ENCODE results near the gene ARHGAP28.

GRCh38 chr18:6954501-6954900 is 225.0 kb downstream of the ARHGAP28 start:
- TF ChIP-seq, protein P1, sequence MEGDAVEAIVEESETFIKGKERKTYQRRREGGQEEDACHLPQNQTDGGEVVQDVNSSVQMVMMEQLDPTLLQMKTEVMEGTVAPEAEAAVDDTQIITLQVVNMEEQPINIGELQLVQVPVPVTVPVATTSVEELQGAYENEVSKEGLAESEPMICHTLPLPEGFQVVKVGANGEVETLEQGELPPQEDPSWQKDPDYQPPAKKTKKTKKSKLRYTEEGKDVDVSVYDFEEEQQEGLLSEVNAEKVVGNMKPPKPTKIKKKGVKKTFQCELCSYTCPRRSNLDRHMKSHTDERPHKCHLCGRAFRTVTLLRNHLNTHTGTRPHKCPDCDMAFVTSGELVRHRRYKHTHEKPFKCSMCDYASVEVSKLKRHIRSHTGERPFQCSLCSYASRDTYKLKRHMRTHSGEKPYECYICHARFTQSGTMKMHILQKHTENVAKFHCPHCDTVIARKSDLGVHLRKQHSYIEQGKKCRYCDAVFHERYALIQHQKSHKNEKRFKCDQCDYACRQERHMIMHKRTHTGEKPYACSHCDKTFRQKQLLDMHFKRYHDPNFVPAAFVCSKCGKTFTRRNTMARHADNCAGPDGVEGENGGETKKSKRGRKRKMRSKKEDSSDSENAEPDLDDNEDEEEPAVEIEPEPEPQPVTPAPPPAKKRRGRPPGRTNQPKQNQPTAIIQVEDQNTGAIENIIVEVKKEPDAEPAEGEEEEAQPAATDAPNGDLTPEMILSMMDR (IDR thresholded peaks at IDR 0.05) = no peak
- TF ChIP-seq POLR2AphosphoS5 (IDR thresholded peaks at IDR 0.05; ENCODE audit: low read depth, low read length) (no peak), TCF7L2 (IDR thresholded peaks at IDR 0.05; ENCODE audit: low read depth, low read length) (no peak)
- TF ChIP-seq, protein P2, sequence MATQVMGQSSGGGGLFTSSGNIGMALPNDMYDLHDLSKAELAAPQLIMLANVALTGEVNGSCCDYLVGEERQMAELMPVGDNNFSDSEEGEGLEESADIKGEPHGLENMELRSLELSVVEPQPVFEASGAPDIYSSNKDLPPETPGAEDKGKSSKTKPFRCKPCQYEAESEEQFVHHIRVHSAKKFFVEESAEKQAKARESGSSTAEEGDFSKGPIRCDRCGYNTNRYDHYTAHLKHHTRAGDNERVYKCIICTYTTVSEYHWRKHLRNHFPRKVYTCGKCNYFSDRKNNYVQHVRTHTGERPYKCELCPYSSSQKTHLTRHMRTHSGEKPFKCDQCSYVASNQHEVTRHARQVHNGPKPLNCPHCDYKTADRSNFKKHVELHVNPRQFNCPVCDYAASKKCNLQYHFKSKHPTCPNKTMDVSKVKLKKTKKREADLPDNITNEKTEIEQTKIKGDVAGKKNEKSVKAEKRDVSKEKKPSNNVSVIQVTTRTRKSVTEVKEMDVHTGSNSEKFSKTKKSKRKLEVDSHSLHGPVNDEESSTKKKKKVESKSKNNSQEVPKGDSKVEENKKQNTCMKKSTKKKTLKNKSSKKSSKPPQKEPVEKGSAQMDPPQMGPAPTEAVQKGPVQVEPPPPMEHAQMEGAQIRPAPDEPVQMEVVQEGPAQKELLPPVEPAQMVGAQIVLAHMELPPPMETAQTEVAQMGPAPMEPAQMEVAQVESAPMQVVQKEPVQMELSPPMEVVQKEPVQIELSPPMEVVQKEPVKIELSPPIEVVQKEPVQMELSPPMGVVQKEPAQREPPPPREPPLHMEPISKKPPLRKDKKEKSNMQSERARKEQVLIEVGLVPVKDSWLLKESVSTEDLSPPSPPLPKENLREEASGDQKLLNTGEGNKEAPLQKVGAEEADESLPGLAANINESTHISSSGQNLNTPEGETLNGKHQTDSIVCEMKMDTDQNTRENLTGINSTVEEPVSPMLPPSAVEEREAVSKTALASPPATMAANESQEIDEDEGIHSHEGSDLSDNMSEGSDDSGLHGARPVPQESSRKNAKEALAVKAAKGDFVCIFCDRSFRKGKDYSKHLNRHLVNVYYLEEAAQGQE (IDR thresholded peaks at IDR 0.05; ENCODE audit: insufficient read depth in 1 of 2, low read depth in 2 of 2, low read length in 1 of 2) = no peak
